ENCODE data around the gene LGMN. TPM values are rescaled to one million over a fixed set of nuclear protein-coding genes. Genes with fewer than 3 reads are reported as not detected.

The LGMN gene
- total and polyA plus RNA-seq, 9 of the 15 experiments (the other 6 are each of a cell fraction or from before 2014, with no cell fraction given): 0.05 to 1.4 (median 0.43) TPM; not detected in 2

GRCh38 chr14:92709340-92710000, 39.0 kb downstream of the LGMN start:
- in situ Hi-C loops (cut with MboI): no loop called here
- FAIRE-seq: no peak
- no peaks in the 10 kb centered on the region for H3K79me2 ChIP-seq (ENCODE audit: control insufficient read depth, insufficient read depth, low read length)
- TF ChIP-seq ZNF282 (CRISPR knock-in tag; IDR thresholded peaks at IDR 0.05): no peak
- TF ChIP-seq OTX1 (CRISPR knock-in tag; IDR thresholded peaks at IDR 0.05): no peak
- TF ChIP-seq CBX2 (IDR thresholded peaks at IDR 0.05; ENCODE audit: insufficient read depth, low read length, poor library complexity, severe bottlenecking): no peak
- no peak for TF ChIP-seq ZNF592 (IDR thresholded peaks at IDR 0.05)
- TF ChIP-seq MXI1 (IDR thresholded peaks at IDR 0.05; ENCODE audit: low read depth, low read length): no peak
- no peak for TF ChIP-seq ZNF507 (tag; conservative IDR thresholded peaks at IDR 0.05)
- no peak for TF ChIP-seq ZNF146 (CRISPR knock-in tag; IDR thresholded peaks at IDR 0.05; ENCODE audit: unreplicated experiment)
- TF ChIP-seq ZNF277 (CRISPR knock-in tag; IDR thresholded peaks at IDR 0.05; ENCODE audit: borderline replicate concordance): no peak
- TF ChIP-seq ZNF57 (CRISPR knock-in tag; IDR thresholded peaks at IDR 0.05): no peak
- TF ChIP-seq ELF1 (tag; IDR thresholded peaks at IDR 0.05): no peak

More at GRCh38 chr14:92709340-92710000, 39.0 kb downstream of the LGMN start:
- 2% methylated on average over 12 of the region's 13 CpGs for WGBS (ENCODE audit: insufficient coverage, low coverage, missing lambda C conversion rate)
- DNase-seq (ENCODE audit: extremely low read depth in 1 of 4, low spot score in 3 of 4) (no peak), ATAC-seq (no peak)
- CTCF ChIA-PET (ENCODE audit: low intra/inter-chr PET ratio): no interaction called here
- Histone ChIP-seq H3K4me1 (replicated peaks in 1 of 2; ENCODE audit: control insufficient read depth in 2 of 2, insufficient read depth in 2 of 2, low read length in 2 of 2) (no peaks in the 10 kb centered on the region), H3K9me3 (replicated peaks; ENCODE audit: control insufficient read depth, insufficient read depth, low read depth, low read length) (no peaks in the 10 kb centered on the region), H3K27me3 (ENCODE audit: control insufficient read depth in 2 of 2, insufficient read depth in 2 of 2, low read length in 2 of 2) (peaks cover 4 to 57% of the 10 kb centered on the region in 2 experiments; a peak in 4 of 5 replicates), H2AFZ (ENCODE audit: low read depth, low read length) (no peak overlapping the region), H3K36me3 (ENCODE audit: control insufficient read depth, insufficient read depth, low read length) (no peaks in the 10 kb centered on the region), H3K4me2 (ENCODE audit: insufficient read depth, low read length) (no peak overlapping the region), H3K27ac (ENCODE audit: extremely low read depth, low read depth, low read length) (no peak overlapping the region), H3K9me1 (ENCODE audit: control insufficient read depth, insufficient read depth, low read length) (no peaks in the 10 kb centered on the region), H4K20me1 (replicated peaks; ENCODE audit: control insufficient read depth, insufficient read depth, low read length) (no peaks in the 10 kb centered on the region), H3K9ac (ENCODE audit: insufficient read depth in 1 of 2, low read depth in 2 of 2, low read length in 2 of 2) (no peak overlapping the region), H3K4me3 (no peak overlapping the region)
- BruUV-seq (replicated peaks): no TSS peak
- intact Hi-C loops (cut with micrococcal nuclease): no loop called here
- POLR2A ChIA-PET: interaction anchor here (0.8 kb wide), 1 partner anchor 46 kb away, joined by 3 read pairs; no protein-coding TSS in a partner anchor
